HT-29 (cell line): ENCODE measurements around the gene PRMT1. TPM values are rescaled to one million over a fixed set of nuclear protein-coding genes. Genes with fewer than 3 reads are reported as not detected.
A peak's percentile ranks its signal among the peaks of the same experiment; 100 is the strongest.
"Not testable (repeated sequence)": the region's sequence is repeated elsewhere in the genome, so short reads cannot be mapped to it uniquely, and the experiment has no call there.

Source experiments
- DNase-seq: peaks from one replicate; pipeline ENCODE4 v3.0.0-alpha.2; 2015; ENCODE audit warnings: low spot score
- total RNA-seq: library from RNA; depleted of rRNA; stranded (reverse); fragments of >200 nt; shearing (Covaris generic); gene quantifications from 2 replicates; pipeline ENCODE4 v1.2.3, GENCODE V29; 2014; rRNA removed

Gene PRMT1
- 922 and 995 TPM in 2 replicates for total RNA-seq

DNA sequence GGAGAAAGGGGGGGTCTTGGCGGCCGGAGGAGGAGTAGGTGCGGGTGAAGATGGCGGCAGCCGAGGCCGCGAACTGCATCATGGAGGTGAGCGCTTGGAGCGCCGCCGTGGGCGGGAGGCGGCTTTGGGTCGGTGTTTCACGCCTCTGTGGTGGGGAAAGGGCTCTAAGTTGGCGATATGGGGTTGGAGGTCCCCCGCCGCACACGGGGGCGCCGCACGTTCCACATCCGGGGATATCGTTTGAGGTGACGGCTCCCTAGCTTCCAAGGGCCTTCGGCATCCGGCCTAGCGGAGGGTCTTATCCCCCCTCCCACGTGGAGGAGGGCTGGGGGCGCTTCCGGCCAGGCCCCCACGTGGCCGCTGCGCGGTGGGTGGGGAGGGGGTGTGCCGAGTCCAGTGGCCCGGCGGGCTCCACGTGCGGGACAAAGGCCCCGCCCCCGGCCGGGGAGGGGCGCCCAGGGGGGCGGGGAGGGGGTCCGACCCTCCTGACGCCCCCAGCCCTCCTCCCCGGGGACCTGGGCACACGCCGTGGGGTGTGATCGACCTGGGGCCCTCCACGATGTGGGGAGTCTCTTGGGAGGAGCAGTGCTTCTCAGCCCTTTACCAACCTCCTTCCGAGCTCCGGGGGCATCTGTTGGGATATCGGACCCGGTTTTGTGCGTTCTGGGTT lies at the start of gene PRMT1:
Gene PRMT1, plus strand, starts transcription at position 41 of the 670 bp plus-strand sequence. Its CDS starts 10 bp downstream, at position 51.
- DNase-seq = peak; percentile 67

GRCh38 chr19:49629659-49630058 lies 47.4 kb upstream of the PRMT1 start:
- no peak for DNase-seq

DNA sequence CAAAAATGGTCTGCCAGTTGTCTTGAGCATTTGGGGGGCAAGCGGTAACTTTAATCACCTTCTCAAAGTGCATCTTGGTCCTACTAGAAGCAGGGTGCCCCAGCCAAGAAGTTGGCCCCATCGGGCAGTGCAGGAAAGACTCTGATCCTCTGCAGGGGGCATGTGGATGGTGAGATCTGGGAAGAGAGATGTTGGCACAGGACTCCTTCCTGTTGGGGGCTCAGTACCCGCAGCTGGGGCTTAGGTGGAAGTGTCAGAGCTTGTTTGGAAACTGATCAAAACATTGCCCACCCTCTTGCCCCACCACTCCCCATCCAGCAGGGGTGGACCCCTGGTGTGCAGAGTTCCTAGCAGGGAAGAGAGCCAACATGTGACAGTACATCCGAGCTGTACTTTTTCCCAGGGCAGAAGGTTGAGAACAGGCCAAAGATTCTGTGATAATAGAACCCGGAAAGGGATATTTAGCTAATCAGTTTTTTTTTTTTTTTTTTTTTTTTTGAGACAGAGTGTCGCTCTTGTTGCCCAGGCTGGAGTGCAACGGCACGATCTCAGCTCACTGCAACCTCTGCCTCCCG lies 46.0 kb upstream of the PRMT1 start:
- DNase-seq = no peak

GRCh38 chr19:49631610-49632192 lies 45.4 kb upstream of the PRMT1 start:
- DNase-seq = no peak

GRCh38 chr19:49632576-49632975 lies 44.5 kb upstream of the PRMT1 start:
- no peak for DNase-seq

DNA sequence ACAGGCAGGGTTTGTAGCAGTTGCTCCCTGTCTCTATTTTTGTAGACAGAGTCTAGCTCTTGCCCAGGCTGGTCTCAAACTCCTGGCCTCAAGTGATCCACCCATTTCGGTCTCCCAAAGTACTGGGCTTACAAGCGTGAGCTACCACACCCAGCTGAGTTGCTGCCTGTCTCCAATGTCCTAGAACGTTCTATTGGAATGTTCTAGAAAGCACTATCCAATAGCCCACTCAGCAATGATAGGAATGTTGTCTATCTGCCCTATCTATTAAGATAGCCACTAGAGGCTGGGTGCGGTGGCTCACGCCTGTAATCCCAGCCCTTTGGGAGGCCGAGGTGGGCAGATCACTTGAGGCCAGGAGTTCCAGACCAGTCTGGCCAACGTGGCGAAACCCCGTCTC lies 43.8 kb upstream of the PRMT1 start:
- DNase-seq = not testable (repeated sequence)

- DNase-seq = no peak
These were observed 41.4 kb upstream of the PRMT1 start for GRCh38 chr19:49635530-49636232.

DNA sequence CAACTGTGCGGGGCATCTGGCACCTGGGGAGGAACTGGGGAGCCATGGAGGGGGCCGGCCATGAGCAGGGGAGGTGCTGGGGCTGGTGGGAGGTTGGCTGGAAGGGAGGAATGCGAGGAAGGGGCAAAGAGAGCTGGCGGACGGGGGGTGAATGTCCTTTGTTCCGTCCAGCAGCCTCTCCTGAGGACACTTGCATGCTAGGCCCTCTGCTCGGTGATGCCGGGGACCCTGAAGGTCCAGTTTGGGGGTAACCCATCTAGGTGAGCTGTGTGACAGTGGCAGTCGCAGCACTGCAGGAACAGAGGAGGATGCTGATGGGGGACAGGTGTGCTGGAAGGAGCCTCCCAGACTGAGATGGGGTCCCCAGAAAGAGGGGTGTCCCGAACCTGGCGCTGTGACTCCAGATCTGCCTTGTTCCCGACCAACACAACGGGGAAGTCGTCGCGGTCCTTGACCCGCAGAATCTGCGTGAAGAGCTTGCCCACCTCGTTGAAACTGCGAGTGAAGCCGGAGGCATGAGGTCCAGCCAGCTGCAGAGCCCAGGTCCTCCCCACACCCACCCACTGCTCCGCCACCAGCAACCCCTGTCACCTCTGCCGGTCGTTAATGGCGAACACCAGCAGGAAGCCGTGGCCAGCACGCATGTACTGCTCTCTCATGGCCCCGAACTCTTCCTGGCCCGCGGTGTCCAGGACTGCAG lies 40.7 kb upstream of the PRMT1 start:
- DNase-seq = no peak

GRCh38 chr19:49637821-49638738 lies 39.0 kb upstream of the PRMT1 start:
- peak; percentile 86 for DNase-seq

GRCh38 chr19:49639401-49640112 lies 37.5 kb upstream of the PRMT1 start:
- DNase-seq = no peak

DNA sequence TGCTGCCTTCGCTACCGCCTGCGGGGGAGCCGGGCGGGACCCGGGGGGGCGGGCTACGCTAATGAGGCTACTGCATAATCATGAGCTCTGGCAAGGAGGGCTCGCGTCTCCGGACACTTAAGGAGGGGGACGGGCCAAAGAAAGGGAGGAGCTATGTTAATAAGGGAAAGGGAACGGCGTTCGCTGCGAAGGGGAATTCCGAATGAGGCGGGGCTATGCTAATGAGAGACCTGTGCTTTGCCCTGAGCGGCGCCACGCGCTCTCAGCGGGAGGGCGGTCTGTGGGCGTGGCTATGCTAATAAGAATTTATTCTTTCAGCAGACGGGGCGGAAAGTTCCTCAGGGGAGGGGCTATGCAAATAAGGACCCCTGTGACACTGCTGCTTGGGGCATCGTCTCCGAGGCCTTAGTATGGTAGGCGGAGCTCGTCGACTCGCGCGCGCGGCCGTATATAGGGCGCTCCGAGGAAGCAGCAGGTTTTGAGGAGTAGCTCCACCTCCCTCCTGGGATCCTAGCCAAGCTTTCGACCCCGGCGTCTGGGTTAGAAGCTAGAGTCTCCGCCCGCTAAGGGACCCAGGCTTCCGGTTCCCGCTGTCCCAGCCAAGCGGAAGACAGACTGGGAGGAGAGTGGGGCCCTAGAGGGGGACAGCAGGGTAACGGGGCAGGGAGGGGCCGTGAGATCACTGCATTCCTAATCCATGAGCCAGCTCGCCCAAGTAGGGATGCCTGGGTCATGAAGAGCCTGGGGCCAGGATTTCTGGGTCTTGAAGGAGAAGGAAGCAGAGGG lies 36.8 kb upstream of the PRMT1 start, which contains the start of gene RRAS:
Gene RRAS, minus strand, starts transcription at position 31 of the 786 bp plus-strand sequence. CDS start 45 bp downstream, outside the sequence.
- DNase-seq = peak; percentile 100

- DNase-seq = peak; percentile 100
These were observed 35.2 kb upstream of the PRMT1 start, which contains the start of gene SCAF1 for GRCh38 chr19:49641688-49642491. Gene SCAF1, plus strand, starts transcription at chr19:49642209. Its CDS starts 2,818 bp downstream, at chr19:49645027.

- no peak for DNase-seq
These were observed 34.5 kb upstream of the PRMT1 start for GRCh38 chr19:49642492-49643035.

- DNase-seq = no peak
These were observed 33.6 kb upstream of the PRMT1 start for GRCh38 chr19:49643466-49643865.

- DNase-seq = no peak
These were observed 31.5 kb upstream of the PRMT1 start for GRCh38 chr19:49645592-49645991.

- DNase-seq = no peak
These were observed 31.1 kb upstream of the PRMT1 start for GRCh38 chr19:49645995-49646394.

GRCh38 chr19:49646586-49646985 lies 30.5 kb upstream of the PRMT1 start:
- no peak for DNase-seq
